Central memory CD8-positive, alpha-beta T cell (primary cell): ENCODE measurements around the gene PRX.
A peak's percentile ranks its signal among the peaks of the same experiment; 100 is the strongest.

Source experiments
- ATAC-seq: fragments of 150-1000 bp; cut with Tn5 transposase; replicated peaks from 2 replicates; pipeline ENCODE4 v1.10.0; 2022; ENCODE audit warnings: mild to moderate bottlenecking, moderate FRiP score, moderate number of reproducible peaks; ENCODE audit not compliant: poor library complexity, severe bottlenecking; ENCODE audit errors: extremely low read depth
- DNase-seq, 2 donors: peaks; one replicate each; pipeline ENCODE4 v3.0.0; 2021; ENCODE audit warnings: low spot score in 2 of 2
- H3K27ac Mint-ChIP-seq: one replicate; pipeline ENCODE4 v1.8.0; 2022; ENCODE audit warnings: low read depth, mild to moderate bottlenecking, moderate library complexity, mixed read lengths
- H3K27me3 Mint-ChIP-seq: one replicate; pipeline ENCODE4 v1.8.0; 2022; ENCODE audit warnings: mixed read lengths
- H3K36me3 Mint-ChIP-seq: one replicate; pipeline ENCODE4 v1.8.0; 2022; ENCODE audit warnings: mild to moderate bottlenecking, moderate library complexity, mixed read lengths; ENCODE audit not compliant: insufficient read depth
- H3K4me1 Mint-ChIP-seq: one replicate; pipeline ENCODE4 v1.8.0; 2022; ENCODE audit warnings: mixed read lengths
- H3K4me3 Mint-ChIP-seq: one replicate; pipeline ENCODE4 v1.8.0; 2022; ENCODE audit warnings: mild to moderate bottlenecking, moderate library complexity, mixed read lengths
- H3K9me3 Mint-ChIP-seq: one replicate; pipeline ENCODE4 v1.8.0; 2022; ENCODE audit warnings: mixed read lengths

The PRX gene

DNA sequence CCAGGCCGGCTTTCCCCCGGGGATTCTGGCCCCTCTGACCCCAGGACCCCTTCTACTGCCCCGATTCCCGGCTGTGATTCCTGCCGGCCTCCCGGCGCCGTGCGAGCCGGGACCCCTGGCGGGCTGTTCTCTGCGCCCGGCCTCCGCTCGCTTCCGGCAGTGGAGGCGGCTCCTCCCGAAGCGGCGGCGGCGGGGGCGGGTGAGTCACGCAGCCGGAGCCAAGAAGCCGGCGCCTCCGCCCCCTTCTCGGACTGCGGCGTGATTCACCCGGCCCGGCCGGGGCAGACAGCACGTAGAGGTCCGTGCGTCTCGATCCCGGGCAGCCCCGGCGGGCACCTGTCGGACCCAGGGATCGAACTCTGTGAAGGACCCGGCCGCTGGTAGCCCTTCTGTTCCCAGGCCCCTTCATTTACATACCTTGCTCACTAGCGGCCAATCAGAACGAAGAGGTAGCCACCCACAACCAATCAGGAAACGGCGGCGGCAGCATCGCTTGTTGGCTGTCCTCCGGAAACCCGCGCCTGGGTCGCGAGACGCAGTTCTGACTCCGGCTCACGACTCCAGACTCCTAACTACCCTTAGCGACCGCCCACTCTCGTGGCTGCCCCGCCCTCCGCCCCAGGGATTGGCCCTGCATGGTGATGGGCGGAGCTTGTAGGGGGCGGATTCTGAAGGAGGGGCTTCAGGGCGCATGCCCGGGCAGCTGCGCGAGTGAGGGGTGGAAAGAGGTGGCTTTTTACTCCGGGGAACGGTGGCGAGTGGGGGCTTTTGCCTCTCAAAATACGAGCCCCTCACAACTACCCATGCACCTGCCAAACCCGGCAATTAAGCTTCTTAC lies 12.5 kb upstream of the PRX start, which contains the start of gene SERTAD1:
Gene SERTAD1, minus strand, starts transcription at position 543 of the 838 bp plus-strand sequence. CDS start 2,446 bp downstream, outside the sequence.
- Mint-ChIP-seq H3K27me3 (no peaks in the 10 kb centered on the region), H3K27ac (peak within 1 kb of the TSS; percentile 99), H3K36me3 (peaks cover 14% of the 10 kb centered on the region), H3K4me1 (peaks cover 11% of the 10 kb centered on the region), H3K9me3 (no peaks in the 10 kb centered on the region), H3K4me3 (peak within 1 kb of the TSS; percentile 95)
- peak; percentile 95 for ATAC-seq
- peak; percentile 99 to 100 for DNase-seq

GRCh38 chr19:40424637-40425449 lies 11.7 kb upstream of the PRX start:
- ATAC-seq (no peak), DNase-seq (no peak)
- no peaks in the 10 kb centered on the region for H3K9me3 Mint-ChIP-seq
- peaks cover 17% of the 10 kb centered on the region for H3K36me3 Mint-ChIP-seq
- peaks cover 14% of the 10 kb centered on the region for H3K4me1 Mint-ChIP-seq
- H3K4me3 Mint-ChIP-seq, result peak overlapping the region; percentile 95
- peak overlapping the region; percentile 99 for H3K27ac Mint-ChIP-seq
- H3K27me3 Mint-ChIP-seq, result no peaks in the 10 kb centered on the region

GRCh38 chr19:40423938-40424337 lies 10.8 kb upstream of the PRX start:
- no peaks in the 10 kb centered on the region for H3K9me3 Mint-ChIP-seq
- peaks cover 14% of the 10 kb centered on the region for H3K4me1 Mint-ChIP-seq
- H3K27me3 Mint-ChIP-seq, result no peaks in the 10 kb centered on the region
- peak overlapping the region; percentile 95 for H3K4me3 Mint-ChIP-seq
- peaks cover 19% of the 10 kb centered on the region for H3K36me3 Mint-ChIP-seq
- ATAC-seq (no peak), DNase-seq (no peak)
- H3K27ac Mint-ChIP-seq, result peak overlapping the region; percentile 99

DNA sequence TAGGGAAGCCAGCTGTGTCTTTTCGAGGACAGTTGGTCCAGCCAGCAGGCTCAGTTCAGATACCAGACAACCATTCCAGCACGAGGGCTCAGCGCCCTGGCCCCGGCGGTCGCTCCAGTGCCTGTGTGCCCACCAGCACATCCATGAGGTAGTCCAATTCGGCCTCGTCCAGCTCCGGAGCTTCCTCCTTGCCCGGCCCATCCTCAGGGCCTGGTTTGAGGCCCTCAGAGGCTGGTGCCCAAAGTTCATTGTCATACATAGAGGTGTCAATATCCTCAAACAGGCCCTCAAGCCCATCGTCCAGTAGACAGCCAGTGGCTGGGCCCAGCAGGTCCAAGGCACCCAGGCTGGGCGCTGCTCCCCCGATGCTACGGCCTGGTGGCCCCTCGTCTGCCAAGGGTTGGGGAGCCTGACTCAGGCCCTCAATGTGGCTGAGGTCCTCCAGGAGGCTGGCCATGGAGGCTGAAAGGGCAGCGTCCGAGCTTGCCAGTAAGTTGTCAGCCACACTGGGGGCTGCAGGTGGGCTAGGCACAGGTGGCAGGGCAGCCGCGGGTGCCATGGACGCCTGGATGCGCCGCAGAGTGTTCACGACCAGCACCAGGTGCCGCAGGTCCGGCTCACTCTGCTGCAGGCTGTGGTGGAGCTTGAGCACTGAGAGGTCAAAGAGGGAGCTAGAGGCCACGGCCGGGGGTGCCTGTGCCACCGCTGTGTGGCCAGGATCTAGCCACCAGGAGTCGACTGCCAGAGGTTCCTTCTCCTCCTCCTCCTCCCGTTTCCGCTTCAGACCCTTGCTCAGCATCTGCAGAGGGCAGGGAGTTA lies 9.8 kb upstream of the PRX start:
- H3K4me1 Mint-ChIP-seq, result peaks cover 14% of the 10 kb centered on the region
- H3K9me3 Mint-ChIP-seq, result no peaks in the 10 kb centered on the region
- no peaks in the 10 kb centered on the region for H3K27me3 Mint-ChIP-seq
- no peak for ATAC-seq
- no peak for DNase-seq
- H3K36me3 Mint-ChIP-seq, result peaks cover 20% of the 10 kb centered on the region
- H3K4me3 Mint-ChIP-seq, result peak overlapping the region; percentile 79
- no peak overlapping the region for H3K27ac Mint-ChIP-seq

- H3K4me3 Mint-ChIP-seq, result peak overlapping the region; percentile 79
- peaks cover 20% of the 10 kb centered on the region for H3K4me1 Mint-ChIP-seq
- ATAC-seq (no peak), DNase-seq (no peak)
- peaks cover 20% of the 10 kb centered on the region for H3K36me3 Mint-ChIP-seq
- no peaks in the 10 kb centered on the region for H3K27me3 Mint-ChIP-seq
- peak overlapping the region; percentile 88 for H3K27ac Mint-ChIP-seq
- no peaks in the 10 kb centered on the region for H3K9me3 Mint-ChIP-seq
Observed at GRCh38 chr19:40421993-40422747, 9.0 kb upstream of the PRX start.

GRCh38 chr19:40420766-40421765 lies 7.9 kb upstream of the PRX start:
- peak; percentile 59 to 63 for DNase-seq

DNA sequence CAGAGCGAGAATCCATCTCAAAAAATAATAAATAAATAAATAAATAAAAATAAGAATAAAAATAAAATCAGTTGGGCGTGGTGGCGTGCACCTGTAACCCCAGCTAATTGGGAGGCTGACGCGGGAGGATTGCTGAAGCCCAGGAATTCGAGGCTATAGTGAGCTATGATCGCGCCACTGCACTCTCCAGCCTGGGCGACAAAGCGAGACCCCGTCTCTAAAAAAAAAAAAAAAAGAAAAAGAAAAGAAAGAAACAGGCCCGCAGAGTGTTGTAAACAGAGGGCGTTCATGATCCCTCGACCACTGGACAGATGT lies 7.2 kb upstream of the PRX start:
- Mint-ChIP-seq H3K9me3 (no peaks in the 10 kb centered on the region), H3K4me3 (peak overlapping the region; percentile 79), H3K27ac (peak overlapping the region; percentile 88), H3K27me3 (no peaks in the 10 kb centered on the region), H3K4me1 (peaks cover 25% of the 10 kb centered on the region), H3K36me3 (peaks cover 16% of the 10 kb centered on the region)
- DNase-seq, result no peak
- no peak for ATAC-seq

More at GRCh38 chr19:40420766-40421765, 7.9 kb upstream of the PRX start:
- H3K27me3 Mint-ChIP-seq, result no peaks in the 10 kb centered on the region
- H3K27ac Mint-ChIP-seq, result peak overlapping the region; percentile 88
- H3K4me1 Mint-ChIP-seq, result peaks cover 25% of the 10 kb centered on the region
- ATAC-seq, result no peak
- peak overlapping the region; percentile 79 for H3K4me3 Mint-ChIP-seq
- no peaks in the 10 kb centered on the region for H3K9me3 Mint-ChIP-seq
- peaks cover 20% of the 10 kb centered on the region for H3K36me3 Mint-ChIP-seq

DNA sequence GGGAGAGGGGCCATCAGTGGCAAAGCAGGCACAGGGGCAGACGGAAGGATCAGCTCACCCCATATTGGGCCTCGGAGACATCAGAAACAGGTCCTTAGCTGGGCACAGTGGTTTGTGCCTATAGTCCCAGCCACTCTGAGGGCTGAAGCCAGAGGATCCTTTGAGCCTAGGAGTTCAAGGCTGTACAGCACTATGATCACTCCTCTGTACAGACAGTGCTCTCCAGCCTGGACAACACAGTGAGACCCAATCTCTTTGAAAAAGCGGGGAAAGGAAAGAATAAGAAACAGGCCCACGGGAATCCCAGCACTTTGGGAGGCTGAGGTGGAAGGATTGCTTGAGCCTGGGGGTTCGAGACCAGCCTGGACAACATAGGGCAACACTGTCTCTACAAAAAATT lies 6.6 kb upstream of the PRX start:
- H3K36me3 Mint-ChIP-seq, result peaks cover 14% of the 10 kb centered on the region
- H3K4me3 Mint-ChIP-seq, result peak overlapping the region; percentile 79
- H3K27ac Mint-ChIP-seq, result no peak overlapping the region
- H3K9me3 Mint-ChIP-seq, result no peaks in the 10 kb centered on the region
- H3K4me1 Mint-ChIP-seq, result peaks cover 23% of the 10 kb centered on the region
- no peaks in the 10 kb centered on the region for H3K27me3 Mint-ChIP-seq
- ATAC-seq (no peak), DNase-seq (no peak)

DNA sequence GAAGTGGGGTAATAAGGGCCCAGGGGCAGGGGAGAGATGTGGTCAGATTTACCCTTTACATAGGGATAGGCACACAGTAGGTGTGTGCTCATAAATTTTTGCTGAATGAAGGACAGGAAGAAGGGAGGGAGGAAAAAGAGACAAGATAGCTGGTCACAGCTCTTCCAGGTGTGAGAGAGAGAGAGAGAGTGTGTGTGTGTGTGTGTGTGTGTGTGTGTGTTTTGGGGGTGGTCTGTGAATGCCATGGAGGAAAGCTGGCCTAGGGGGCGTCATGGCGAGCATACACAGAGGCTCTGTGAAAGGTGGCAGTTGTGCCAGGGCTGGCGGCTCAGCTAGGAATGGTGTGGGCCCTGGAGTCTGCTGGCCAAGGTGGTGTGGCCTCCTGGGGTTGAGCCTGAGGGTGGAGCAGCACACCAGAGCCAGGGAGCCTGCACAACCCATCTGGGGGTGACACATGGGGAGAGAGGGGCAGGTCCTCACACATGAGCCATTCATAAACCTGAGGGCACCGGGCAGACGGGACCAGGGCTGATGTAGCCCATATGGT lies 6.0 kb upstream of the PRX start:
- DNase-seq, result no peak
- Mint-ChIP-seq H3K4me3 (peak overlapping the region; percentile 79), H3K9me3 (no peaks in the 10 kb centered on the region), H3K27me3 (no peaks in the 10 kb centered on the region), H3K4me1 (peaks cover 16% of the 10 kb centered on the region), H3K36me3 (peaks cover 10% of the 10 kb centered on the region), H3K27ac (no peak overlapping the region)
- ATAC-seq, result no peak

- no peaks in the 10 kb centered on the region for H3K9me3 Mint-ChIP-seq
- no peak overlapping the region for H3K4me3 Mint-ChIP-seq
- peaks cover 10% of the 10 kb centered on the region for H3K36me3 Mint-ChIP-seq
- DNase-seq (no peak), ATAC-seq (no peak)
- H3K27ac Mint-ChIP-seq, result peak overlapping the region; percentile 58
- H3K27me3 Mint-ChIP-seq, result no peaks in the 10 kb centered on the region
- peaks cover 20% of the 10 kb centered on the region for H3K4me1 Mint-ChIP-seq
Observed at GRCh38 chr19:40418040-40418439, 4.9 kb upstream of the PRX start.

- ATAC-seq (no peak), DNase-seq (no peak)
- Mint-ChIP-seq H3K27me3 (no peaks in the 10 kb centered on the region), H3K4me1 (peaks cover 20% of the 10 kb centered on the region), H3K9me3 (no peaks in the 10 kb centered on the region), H3K36me3 (peaks cover 10% of the 10 kb centered on the region), H3K4me3 (no peak overlapping the region), H3K27ac (peak overlapping the region; percentile 58)
Observed at GRCh38 chr19:40417643-40417981, 4.4 kb upstream of the PRX start.
